Fibroblast of pulmonary artery (primary cell): ENCODE measurements around the gene CACNA2D1.

Experiments
- DNase-seq: peaks from one replicate; pipeline ENCODE4 v3.0.0-alpha.2; 2010; ENCODE audit warnings: low read depth
- H3K4me3 ChIP-seq: replicated peaks from 2 replicates; pipeline ENCODE4 v1.5.1; 2011; ENCODE audit warnings: low read depth, mild to moderate bottlenecking, control low read depth, low read length, moderate library complexity
- CTCF ChIP-seq: IDR thresholded peaks from 2 replicates; pipeline ENCODE4 v1.5.1; 2011; ENCODE audit warnings: mild to moderate bottlenecking, control low read depth, low read length, inconsistent platforms; ENCODE audit errors: missing control alignments

CACNA2D1 gene

GRCh38 chr7:82249979-82250378 is 193.6 kb downstream of the CACNA2D1 start:
- no peak for DNase-seq
- no peak for TF ChIP-seq CTCF
- no peak overlapping the region for H3K4me3 ChIP-seq

- H3K4me3 ChIP-seq, result no peak overlapping the region
- TF ChIP-seq CTCF, result peak; percentile 70
- DNase-seq, result peak; percentile 36
These were observed 195.7 kb downstream of the CACNA2D1 start for GRCh38 chr7:82247814-82248433.

GRCh38 chr7:82244947-82245517 is 198.5 kb downstream of the CACNA2D1 start:
- TF ChIP-seq CTCF, result no peak
- no peak overlapping the region for H3K4me3 ChIP-seq
- DNase-seq, result no peak

GRCh38 chr7:82241356-82241755 is 202.2 kb downstream of the CACNA2D1 start:
- TF ChIP-seq CTCF, result no peak

GRCh38 chr7:82235713-82236112 is 207.9 kb downstream of the CACNA2D1 start:
- no peak overlapping the region for H3K4me3 ChIP-seq
- TF ChIP-seq CTCF, result no peak
- peak; percentile 41 for DNase-seq

More at GRCh38 chr7:82241356-82241755, 202.2 kb downstream of the CACNA2D1 start:
- DNase-seq, result no peak
- no peak overlapping the region for H3K4me3 ChIP-seq

- TF ChIP-seq CTCF, result peak; percentile 63
- H3K4me3 ChIP-seq, result no peak overlapping the region
- peak; percentile 69 for DNase-seq
These were observed 209.0 kb downstream of the CACNA2D1 start for GRCh38 chr7:82234457-82235049.
